Left forelimb (tissue), 1 donor: ENCODE measurements around the gene NABP2.
"Not testable (repeated sequence)": the region's sequence is repeated elsewhere in the genome, so short reads cannot be mapped to it uniquely, and the experiment has no call there.

Source experiments
- DNase-seq: peaks from one replicate; pipeline ENCODE4 v3.0.0-alpha.2; 2018; ENCODE audit warnings: low spot score

The NABP2 gene

GRCh38 chr12:56224102-56224701 is at the start of gene NABP2:
NABP2 (plus strand) TSS chr12:56224342; CDS start chr12:56224857, 515 bp downstream.
- DNase-seq = peak; percentile 99

DNA sequence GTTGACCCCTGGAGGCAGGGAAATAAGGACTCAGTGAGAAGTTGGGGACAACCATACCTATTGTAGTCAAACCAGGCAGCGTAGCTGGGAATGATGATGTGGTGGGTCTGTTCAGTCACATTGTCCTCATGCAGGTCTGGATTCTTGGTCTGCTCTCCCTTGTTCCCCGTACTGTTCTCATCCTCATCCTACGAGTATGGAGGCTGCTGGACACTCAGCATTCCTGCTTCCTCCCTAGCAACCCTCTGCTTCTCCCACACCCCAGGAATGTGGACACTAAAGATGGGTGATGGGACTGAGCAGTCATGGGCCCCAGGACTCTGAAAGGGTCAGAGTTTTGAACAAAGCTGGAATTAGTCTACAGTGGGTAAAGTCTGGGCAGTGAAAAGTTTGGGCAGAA is 45.8 kb upstream of the NABP2 start:
- no peak for DNase-seq

DNA sequence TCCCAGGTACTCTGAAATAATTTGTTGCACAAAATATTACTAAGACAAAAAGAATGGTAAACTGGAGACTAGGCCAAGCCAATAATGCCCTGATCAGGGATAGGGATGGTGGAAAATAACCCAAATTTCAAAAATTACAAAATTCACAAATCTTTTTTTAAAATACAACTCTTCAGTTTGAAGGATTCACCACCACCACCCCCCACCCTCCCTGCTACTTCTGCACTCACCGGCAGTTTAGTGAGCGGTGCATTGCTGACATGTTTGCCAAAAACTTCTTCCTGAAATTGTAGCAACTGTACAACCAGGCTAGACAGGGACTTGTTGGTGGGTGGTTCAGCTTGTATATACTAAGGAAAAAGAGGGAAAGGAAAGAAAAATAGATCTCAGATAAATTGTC is 37.2 kb upstream of the NABP2 start:
- no peak for DNase-seq

DNA sequence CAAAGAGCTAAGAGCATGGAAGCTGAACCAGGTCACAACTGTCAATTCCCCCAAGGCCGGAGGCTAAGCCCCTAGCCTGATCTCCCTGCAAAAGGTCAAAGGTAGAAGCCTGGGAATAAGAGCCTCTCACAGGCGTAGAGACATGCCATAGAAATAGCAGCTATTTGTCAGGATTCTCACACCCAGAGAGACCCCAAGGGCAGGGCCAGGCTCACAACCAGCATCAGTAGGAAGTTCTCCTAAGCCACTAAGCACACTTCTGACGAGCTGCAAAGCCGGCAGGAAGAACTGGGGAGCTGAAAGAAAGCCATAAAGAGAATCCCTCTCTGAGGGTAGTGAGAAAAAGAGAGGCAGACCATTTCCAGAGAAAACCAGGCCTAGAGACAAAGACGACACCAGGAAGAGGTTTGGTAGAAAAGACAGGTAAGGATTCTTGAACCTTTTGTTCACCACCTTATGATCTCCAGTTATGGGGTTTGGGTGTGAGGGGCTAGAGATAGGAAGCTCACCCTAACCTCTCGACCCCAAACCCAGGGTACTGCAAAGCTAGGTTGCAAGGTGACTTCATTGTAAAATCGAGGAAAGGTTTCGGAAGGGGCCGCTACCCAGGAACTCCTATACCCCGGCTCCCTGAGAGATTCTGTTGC is 35.9 kb upstream of the NABP2 start:
- no peak for DNase-seq

DNA sequence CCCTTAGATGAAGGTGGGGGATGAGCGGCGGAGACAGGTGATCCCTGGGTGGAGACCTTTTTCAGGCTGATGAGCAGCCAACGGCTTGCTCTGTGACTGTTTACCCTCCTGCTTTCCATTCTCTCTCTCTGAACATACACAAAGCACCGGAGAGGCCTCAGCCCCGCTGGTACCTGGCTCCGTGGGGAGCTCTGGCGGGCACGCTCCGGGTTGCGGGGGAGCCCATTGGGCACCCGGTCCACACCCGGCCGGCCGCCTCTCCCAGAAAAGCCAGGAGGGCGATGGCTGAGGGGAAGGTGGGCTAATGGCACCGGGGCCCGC is 35.4 kb upstream of the NABP2 start:
- no peak for DNase-seq

DNA sequence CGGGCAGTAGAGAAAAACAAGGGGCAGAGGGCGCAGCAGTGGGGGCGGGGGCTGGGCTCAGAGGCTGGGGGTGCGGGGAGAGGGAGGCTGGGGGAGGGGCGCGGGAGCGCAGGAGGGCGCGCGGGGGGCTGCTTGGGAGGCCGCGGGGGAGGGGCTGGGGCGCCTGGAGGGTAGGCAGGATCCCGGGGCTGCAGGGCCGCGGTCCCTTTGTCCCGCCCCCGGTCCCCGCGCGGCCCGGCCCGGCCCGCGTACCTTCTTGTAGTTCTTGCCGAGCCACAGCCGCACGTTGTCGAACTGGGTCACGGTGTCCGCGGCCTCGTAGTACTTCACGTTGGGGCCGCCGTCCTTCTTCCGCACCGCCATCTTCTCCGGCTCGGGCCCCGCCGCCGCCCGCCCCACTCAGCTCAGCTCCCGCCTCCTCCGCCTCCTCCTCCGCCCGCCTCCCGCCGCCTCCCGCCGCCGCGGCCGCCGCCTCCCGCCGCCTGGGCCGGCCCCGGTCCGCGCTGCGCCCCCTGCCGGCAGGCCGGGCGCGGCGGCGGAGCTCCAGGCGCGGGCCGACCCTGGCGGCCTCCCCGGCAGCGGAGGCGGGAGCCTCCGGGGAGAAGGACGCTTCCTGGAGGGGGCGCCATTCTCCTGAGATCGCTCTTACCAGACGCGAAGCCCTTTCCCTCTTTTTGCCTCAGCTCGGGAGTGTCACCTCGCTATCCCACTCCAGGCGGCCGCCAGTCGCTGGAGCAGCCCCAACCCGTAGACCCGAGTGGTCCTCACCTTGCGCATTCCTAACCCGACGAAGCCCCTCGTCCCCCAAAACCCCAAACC is 34.8 kb upstream of the NABP2 start, which contains the start of gene SMARCC2:
Gene SMARCC2 (minus strand): TSS at position 385 of the 819 bp plus-strand sequence. CDS start 22 bp downstream, at position 363.
- peak; percentile 92 for DNase-seq

- peak; percentile 95 for DNase-seq
Observed at GRCh38 chr12:56189918-56190694, 34.0 kb upstream of the NABP2 start.

DNA sequence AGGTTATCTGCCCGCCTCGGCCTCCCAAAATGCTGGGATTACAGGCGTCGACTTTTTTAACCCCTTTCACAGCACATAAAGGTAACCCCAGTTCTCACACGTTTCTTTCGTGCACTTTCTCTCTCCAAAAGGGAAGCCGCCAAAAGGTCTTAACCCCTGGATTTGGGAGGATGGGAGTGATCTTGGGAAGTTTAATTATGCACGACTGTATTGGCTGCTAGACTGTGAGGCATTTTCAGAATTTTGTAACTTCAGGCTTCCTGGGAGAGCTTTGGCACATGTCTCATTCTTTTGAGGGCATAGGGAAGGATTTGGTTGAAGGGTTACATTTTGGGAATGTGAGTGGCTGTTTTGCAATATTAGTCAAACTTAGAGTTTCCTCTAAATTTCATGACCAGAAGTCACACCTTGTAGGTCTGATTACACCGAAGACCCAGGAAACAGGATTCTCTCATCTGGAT is 33.4 kb upstream of the NABP2 start:
- no peak for DNase-seq

GRCh38 chr12:56192582-56192981 is 31.6 kb upstream of the NABP2 start:
- DNase-seq = no peak

GRCh38 chr12:56193025-56193578 is 31.0 kb upstream of the NABP2 start:
- DNase-seq = no peak

GRCh38 chr12:56196818-56197550 is 27.2 kb upstream of the NABP2 start:
- DNase-seq = not testable (repeated sequence)

- DNase-seq = no peak
Observed at GRCh38 chr12:56197921-56198635, 26.1 kb upstream of the NABP2 start.

DNA sequence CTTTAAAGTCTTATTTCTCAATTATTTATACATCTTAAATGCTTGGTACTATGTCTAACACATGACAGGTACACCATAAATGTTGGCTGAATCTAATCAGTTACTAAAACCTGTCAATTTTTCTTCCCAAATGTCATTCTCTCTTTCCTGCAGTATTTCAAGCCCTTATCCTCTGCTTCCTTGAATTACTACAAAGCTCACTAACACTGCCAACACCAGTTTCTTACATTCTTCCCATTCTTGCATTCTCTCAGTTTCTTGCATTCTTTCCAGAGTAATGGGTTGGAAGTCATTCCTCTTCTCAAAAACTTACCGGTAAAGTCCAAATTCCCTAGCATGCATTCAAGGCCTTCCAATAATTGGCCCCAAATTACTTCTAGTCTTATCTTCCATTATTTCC is 25.3 kb upstream of the NABP2 start:
- no peak for DNase-seq

DNA sequence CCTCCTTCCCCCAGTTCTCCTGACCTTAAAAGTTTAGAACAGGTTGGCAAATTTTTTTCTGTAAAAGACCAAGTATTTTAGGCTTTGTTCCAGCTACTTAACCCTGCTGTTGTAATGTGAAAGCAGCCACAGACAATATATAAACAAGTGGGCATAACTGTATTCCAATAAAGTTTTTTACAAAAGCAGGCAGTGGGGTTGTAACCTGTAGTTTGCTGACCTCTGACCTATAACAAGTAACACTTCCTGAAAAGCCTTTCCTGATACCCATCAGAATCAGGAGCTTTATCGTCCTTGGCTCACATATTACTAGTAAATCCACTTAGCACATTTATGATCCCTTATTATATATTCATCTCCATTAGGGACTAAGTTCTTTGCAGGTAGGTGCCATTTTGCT is 21.8 kb upstream of the NABP2 start:
- DNase-seq = no peak

GRCh38 chr12:56202838-56203237 is 21.3 kb upstream of the NABP2 start:
- DNase-seq = no peak

DNA sequence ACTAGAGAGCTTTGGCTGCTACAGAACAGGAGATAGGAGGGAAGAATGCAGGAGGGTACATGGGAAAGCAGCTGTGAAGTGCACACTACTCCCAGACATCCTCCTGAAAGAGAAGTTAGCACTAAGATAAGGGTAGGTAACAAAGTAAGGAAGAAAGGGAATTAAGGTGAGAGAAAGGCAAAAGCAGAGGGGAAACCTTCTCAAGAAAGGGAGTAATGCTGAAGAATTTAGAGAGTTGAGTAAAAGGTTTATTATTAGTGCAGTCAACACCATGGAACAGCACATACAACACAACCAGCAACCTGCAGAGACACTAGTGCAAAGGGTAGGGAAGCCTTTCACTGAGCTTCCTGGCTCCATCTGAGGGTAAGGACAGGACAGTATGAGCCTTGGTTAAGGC is 19.9 kb upstream of the NABP2 start:
- DNase-seq = no peak

DNA sequence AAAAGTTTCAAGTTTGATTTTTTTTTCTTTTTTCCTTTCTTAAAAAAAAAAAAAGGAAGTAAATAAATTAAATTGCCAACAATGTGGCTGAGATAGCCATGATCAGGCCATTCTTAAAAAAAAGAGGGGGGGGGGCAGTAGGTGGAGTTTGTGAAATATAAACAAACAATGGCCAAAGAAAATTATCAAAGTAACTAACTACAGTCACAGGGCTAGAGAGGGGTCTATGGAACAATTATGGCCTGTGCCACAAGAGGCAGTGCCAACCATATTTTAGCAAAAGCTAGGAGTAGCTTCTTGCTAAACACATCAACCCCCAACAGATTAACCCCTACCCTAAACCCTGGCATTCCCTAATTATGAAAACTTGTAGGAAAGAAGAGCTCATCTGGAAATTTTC is 18.7 kb upstream of the NABP2 start:
- DNase-seq = no peak

DNA sequence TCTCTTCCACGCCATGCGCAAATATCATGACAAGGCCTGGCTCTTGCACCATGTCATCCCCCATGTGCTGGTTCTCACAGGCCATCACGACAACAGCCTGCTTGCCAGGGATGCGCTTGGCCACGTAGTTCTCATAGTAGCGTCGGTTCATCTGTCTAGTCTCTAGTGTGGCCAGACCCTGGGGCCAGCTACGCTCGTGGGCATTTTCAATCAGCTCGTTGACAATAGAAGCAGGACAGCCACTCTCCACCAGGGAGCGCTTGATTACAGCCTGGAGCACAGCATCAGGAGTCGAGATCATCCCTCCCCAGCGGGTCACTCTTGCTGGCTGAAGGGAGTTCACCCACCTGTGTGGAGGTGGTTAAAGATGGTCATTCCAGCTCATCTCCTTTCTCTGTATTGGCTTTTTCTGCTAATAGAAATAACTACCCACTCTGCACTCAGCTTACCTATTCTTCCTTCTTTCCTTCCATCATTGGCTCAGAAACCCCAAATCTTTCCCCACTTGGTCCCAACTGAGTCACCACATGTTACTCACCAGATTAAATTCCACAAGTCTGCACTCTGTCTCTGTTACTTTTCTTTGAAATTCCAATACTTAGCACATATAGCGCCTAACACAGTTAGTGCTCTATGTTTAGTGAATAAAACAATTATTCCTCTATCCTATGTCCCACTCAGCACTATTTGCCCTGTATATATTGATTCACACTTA is 17.5 kb upstream of the NABP2 start:
- no peak for DNase-seq

GRCh38 chr12:56208006-56208405 is 16.1 kb upstream of the NABP2 start:
- DNase-seq = no peak

GRCh38 chr12:56212361-56212760 is 11.8 kb upstream of the NABP2 start:
- DNase-seq = no peak
